GM12878 (cell line): ENCODE measurements around the gene KCND3. TPM values are rescaled to one million over a fixed set of nuclear protein-coding genes. Genes with fewer than 3 reads are reported as not detected.

Experiments
- ATAC-seq: fragments of 200-7000 bp; cut with Tn5 transposase; 3 replicates; pipeline ENCODE4 v1.9.1; 2020; ENCODE audit warnings: mild to moderate bottlenecking, moderate library complexity
- BruUV-seq: library from RNA; stranded (reverse); fragments of 400-500 nt; replicated peaks from 2 replicates; lab custom pipeline; 2021; lab: Mats Ljungman, UMichigan
- CTCF ChIA-PET: fragments of 300-600 bp; sonication (Branson Sonifier 250); formaldehyde crosslinking; extraction: SDS; loops from one replicate; lab custom pipeline; 2021; ENCODE audit warnings: inconsistent platforms; lab: Yijun Ruan, JAX
- POLR2A ChIA-PET: fragments of 350-600 bp; formaldehyde crosslinking; extraction: SDS; loops from one replicate; lab custom pipeline; 2021; ENCODE audit warnings: inconsistent platforms; lab: Charles Lee
- RAD21 ChIA-PET: fragments of 300-600 bp; sonication (Branson Sonifier 250); formaldehyde crosslinking; loops from one replicate; lab custom pipeline; 2023; ENCODE audit warnings: antibody characterized with exemption; ENCODE audit not compliant: unreplicated experiment; lab: Charles Lee
- SMC1A ChIA-PET: fragments of 300-600 bp; sonication (Branson Sonifier 250); formaldehyde crosslinking; loops from one replicate; lab custom pipeline; 2023; ENCODE audit not compliant: unreplicated experiment, uncharacterized antibody; lab: Charles Lee
- DNase-seq: peaks from one replicate; pipeline ENCODE4 v3.0.0-alpha.2; 2011; ENCODE audit warnings: low read depth, low spot score
- FAIRE-seq: peaks from 3 replicates; lab custom pipeline; 2011; peaks lifted over from hg19 to GRCh38; lab: Jason Lieb, UNC
- H2AFZ ChIP-seq: 2 replicates; pipeline ENCODE4 v1.6.0; 2011; ENCODE audit warnings: low read depth, low read length, control low read depth; ENCODE audit not compliant: control insufficient read depth
- H3K27ac ChIP-seq: 2 replicates; pipeline ENCODE4 v1.5.1; 2011; ENCODE audit warnings: control low read depth; ENCODE audit not compliant: control insufficient read depth, insufficient read depth
- H3K27me3 ChIP-seq, 2 experiments: replicated peaks in 1 of 2; 2 replicates each; pipeline versions ENCODE4 v1.6.0 to v1.6.1; 2011; ENCODE audit warnings: low read length in 1 of 2; ENCODE audit not compliant: control insufficient read depth in 2 of 2, insufficient read depth in 2 of 2
- H3K36me3 ChIP-seq, 2 experiments: 2 replicates each; pipeline ENCODE4 v1.5.1; 2011; ENCODE audit warnings: low read length in 1 of 2; ENCODE audit not compliant: control insufficient read depth in 2 of 2, insufficient read depth in 2 of 2
- H3K4me1 ChIP-seq: 2 replicates; pipeline ENCODE4 v1.6.1; 2011; ENCODE audit warnings: mild to moderate bottlenecking, low read length, moderate library complexity, mixed read lengths; ENCODE audit not compliant: control insufficient read depth, insufficient read depth
- H3K4me2 ChIP-seq: 2 replicates; pipeline ENCODE4 v1.6.0; 2011; ENCODE audit warnings: control low read depth; ENCODE audit not compliant: control insufficient read depth, insufficient read depth
- H3K4me3 ChIP-seq: fragments of 200-600 bp; sonication (generic); 2 replicates; pipeline ENCODE4 v1.5.1; 2016
- H3K79me2 ChIP-seq: 2 replicates; pipeline ENCODE4 v1.6.0; 2011; ENCODE audit warnings: low read length; ENCODE audit not compliant: control insufficient read depth, insufficient read depth
- H3K9ac ChIP-seq: 2 replicates; pipeline ENCODE4 v1.8.0; 2011; ENCODE audit warnings: low read length, control low read depth, mixed read lengths; ENCODE audit not compliant: control insufficient read depth, insufficient read depth
- H3K9me3 ChIP-seq: replicated peaks from 3 replicates; pipeline ENCODE4 v1.5.1; 2011; ENCODE audit warnings: mild to moderate bottlenecking, low read length; ENCODE audit not compliant: control insufficient read depth, insufficient read depth
- H4K20me1 ChIP-seq: 2 replicates; pipeline ENCODE4 v1.6.0; 2011; ENCODE audit not compliant: control insufficient read depth, insufficient read depth
- FOS ChIP-seq: IDR thresholded peaks from 3 replicates; pipeline ENCODE4 v1.6.1; 2011; ENCODE audit warnings: borderline replicate concordance; ENCODE audit not compliant: insufficient read length; ENCODE audit errors: extremely low read depth
- GABPA ChIP-seq: IDR thresholded peaks from 2 replicates; pipeline ENCODE4 v1.6.1; 2014; ENCODE audit warnings: antibody characterized with exemption, low read depth, mild to moderate bottlenecking, inconsistent platforms
- GATAD2B ChIP-seq: fragments of 450-650 bp; conservative IDR thresholded peaks from 2 replicates; pipeline ENCODE4 v1.6.1; 2017; ENCODE audit warnings: low read depth, mild to moderate bottlenecking, moderate library complexity
- NFIC ChIP-seq: IDR thresholded peaks from 2 replicates; pipeline ENCODE4 v1.6.1; 2012; ENCODE audit warnings: low read depth, mild to moderate bottlenecking, inconsistent platforms, low read length, moderate library complexity
- SMAD1 ChIP-seq: fragments of 450-650 bp; IDR thresholded peaks from 2 replicates; pipeline ENCODE4 v1.6.1; 2018; ENCODE audit warnings: mild to moderate bottlenecking, low read depth; ENCODE audit not compliant: partially characterized antibody
- SP1 ChIP-seq: IDR thresholded peaks from one replicate; pipeline ENCODE4 v1.6.1; 2011; ENCODE audit warnings: low read depth, low read length
- SREBF2 ChIP-seq: IDR thresholded peaks from 2 replicates; pipeline ENCODE4 v1.6.1; 2012; ENCODE audit warnings: mild to moderate bottlenecking, low read length
- TAF1 ChIP-seq: IDR thresholded peaks from 2 replicates; pipeline ENCODE4 v1.6.1; 2011; ENCODE audit warnings: mild to moderate bottlenecking, low read depth, low read length, borderline replicate concordance
- TCF3 ChIP-seq: IDR thresholded peaks from 2 replicates; pipeline ENCODE4 v1.6.1; 2012; ENCODE audit warnings: low read depth, mild to moderate bottlenecking, low read length, borderline replicate concordance; ENCODE audit not compliant: insufficient read depth
- WGBS: methylation state at CpG from one replicate; pipeline ENCODE4 v1.1.6; 2016; ENCODE audit warnings: low lambda C conversion rate; ENCODE audit not compliant: insufficient replicate concordance, insufficient coverage; ENCODE audit errors: missing lambda C conversion rate; 5-methylcytosine and 5-hydroxymethylcytosine counted together
- in situ Hi-C: fragments of 300-500 bp; cut with MboI; formaldehyde crosslinking; loops from 9 replicates; pipeline ENCODE4 v1.14.3; 2018; ENCODE audit warnings: mixed read lengths
- intact Hi-C: fragments of 100-400 bp; cut with micrococcal nuclease; formaldehyde crosslinking; loops from one replicate; pipeline ENCODE4 v1.14.2; 2022; ENCODE audit not compliant: unreplicated experiment
- polyA plus RNA-seq, 11 experiments: library from polyadenylated mRNA; depleted of rRNA in 4 of 11; unstranded in 6 of 11; stranded (reverse) in 5 of 11; fragments of >200 nt; fragmentation: Nextera tagmentation in 4 of 11; fragmentation: Illumina TruSeq in 1 of 11; extraction: Ambion mirVana in 4 of 11; extraction: Trizol in 1 of 11; gene quantifications; 1 replicate in 1 of 11; 2 replicates in 10 of 11; pipeline versions ENCODE4 v1.2.1 to v1.2.3, GENCODE V29; 2011 to 2016; ENCODE audit warnings: inconsistent platforms in 2 of 11, missing spikeins in 2 of 11, low read depth in 1 of 11
- total RNA-seq, 4 experiments: library from RNA; depleted of rRNA in 3 of 4; stranded (reverse); fragments of >200 nt in 3 of 4; fragmentation: Illumina TruSeq in 1 of 4; extraction: Trizol in 1 of 4; gene quantifications; 2 replicates each; pipeline versions ENCODE4 v1.2.1 to v1.2.3, GENCODE V29; 2013 to 2021
- TF ChIP-seq, protein P1 (sequence below): fragments of 450-650 bp; IDR thresholded peaks from 2 replicates; pipeline ENCODE4 v1.6.1; 2017; ENCODE audit warnings: mild to moderate bottlenecking

The KCND3 gene
- total and polyA plus RNA-seq, 10 of the 15 experiments (the other 5 are each of a cell fraction or from before 2014, with no cell fraction given), result 0.02 TPM; not detected in 9

DNA sequence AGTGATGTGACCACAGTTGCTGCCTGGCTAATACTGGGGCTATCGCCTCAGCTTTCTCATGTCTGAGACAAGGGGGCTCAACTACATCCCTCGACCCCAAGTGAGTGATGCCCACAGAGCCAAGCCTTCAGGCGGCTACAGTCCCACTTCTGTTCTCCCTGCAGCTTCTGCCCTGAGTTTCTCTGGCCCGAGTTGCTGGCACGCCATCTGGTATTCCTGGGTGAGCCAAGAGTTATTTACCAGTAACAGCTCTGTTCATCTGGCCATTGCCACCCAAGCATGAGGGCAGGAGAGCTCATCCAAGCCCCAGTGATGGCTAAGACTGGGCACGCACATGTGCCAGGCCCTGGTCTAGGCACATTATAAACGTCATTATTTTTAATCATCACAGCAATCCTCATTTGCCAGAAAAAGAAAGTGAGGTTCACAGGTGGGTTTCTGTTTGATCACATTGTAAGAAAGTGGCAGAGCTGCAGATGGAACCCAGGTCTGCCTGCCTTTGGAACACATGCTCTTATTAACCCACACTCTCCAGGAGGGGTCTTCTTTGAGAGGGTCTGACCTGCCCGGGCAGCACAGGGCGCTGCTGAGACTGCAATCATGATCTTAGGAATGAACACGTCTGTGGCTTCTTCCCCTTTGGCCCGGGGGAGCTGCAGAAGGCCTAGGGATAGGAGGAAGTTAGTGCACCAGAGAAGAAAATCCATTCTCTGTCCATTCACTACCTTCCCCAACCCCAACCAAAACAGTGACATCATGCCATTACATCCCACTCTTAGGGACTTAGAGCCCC, 27.5 kb downstream of the KCND3 start:
- Histone ChIP-seq H3K79me2 (no peaks in the 10 kb centered on the region), H3K4me3 (no peak overlapping the region), H3K27ac (no peak overlapping the region), H3K36me3 (no peaks in the 10 kb centered on the region), H4K20me1 (no peaks in the 10 kb centered on the region), H3K4me2 (no peak overlapping the region), H3K4me1 (no peaks in the 10 kb centered on the region), H3K27me3 (peaks cover 0 to 7% of the 10 kb centered on the region in 2 experiments; a peak in 3 of 4 replicates), H3K9ac (no peak overlapping the region), H3K9me3 (no peaks in the 10 kb centered on the region), H2AFZ (no peak overlapping the region)
- SMC1A ChIA-PET, result no interaction called here
- WGBS, result 16% methylated on average over 11 of the region's 11 CpGs
- RAD21 ChIA-PET, result no interaction called here
- in situ Hi-C loops, result no loop called here
- CTCF ChIA-PET, result no interaction called here
- BruUV-seq, result no TSS peak
- FAIRE-seq (no peak), DNase-seq (no peak), ATAC-seq (no peak)
- POLR2A ChIA-PET, result no interaction called here
- intact Hi-C loops, result no loop called here
- TF ChIP-seq SMAD1 (no peak), GABPA (no peak)

DNA sequence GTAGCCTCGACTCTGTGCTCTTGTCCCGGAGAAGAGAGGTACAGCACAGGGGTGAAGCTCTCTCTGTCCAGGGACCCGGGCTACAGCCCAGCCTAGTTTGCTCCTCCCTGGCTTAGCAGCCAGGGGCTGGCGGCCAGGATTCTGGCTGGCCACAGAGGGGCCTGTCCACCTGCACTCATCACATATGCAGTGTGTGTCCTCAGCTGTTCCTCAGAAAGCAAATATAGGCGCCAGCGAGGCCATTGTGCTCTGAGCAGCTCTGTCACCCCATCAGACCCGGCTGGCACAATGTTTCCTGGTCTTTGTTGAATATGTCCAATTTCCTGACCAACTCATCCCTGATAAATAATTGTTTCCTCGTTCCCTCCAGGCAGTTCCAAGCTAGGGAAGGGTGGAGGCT, 28.5 kb downstream of the KCND3 start:
- Histone ChIP-seq H3K79me2 (no peaks in the 10 kb centered on the region), H3K9ac (no peak overlapping the region), H3K9me3 (no peaks in the 10 kb centered on the region), H3K36me3 (no peaks in the 10 kb centered on the region), H2AFZ (no peak overlapping the region), H3K27ac (no peak overlapping the region), H4K20me1 (no peaks in the 10 kb centered on the region), H3K4me2 (no peak overlapping the region), H3K27me3 (peaks cover 0 to 7% of the 10 kb centered on the region in 2 experiments; a peak in 3 of 4 replicates), H3K4me3 (no peak overlapping the region), H3K4me1 (no peaks in the 10 kb centered on the region)
- 3% methylated on average over 8 of the region's 8 CpGs for WGBS
- intact Hi-C loops, result no loop called here
- ChIA-PET CTCF (no interaction called here), SMC1A (no interaction called here), RAD21 (no interaction called here), POLR2A (no interaction called here)
- in situ Hi-C loops, result no loop called here
- TF ChIP-seq SREBF2 (no peak), SP1 (no peak), NFIC (no peak), FOS (no peak), TAF1 (no peak), GATAD2B (no peak), TCF3 (no peak)
- TF ChIP-seq, protein P1, sequence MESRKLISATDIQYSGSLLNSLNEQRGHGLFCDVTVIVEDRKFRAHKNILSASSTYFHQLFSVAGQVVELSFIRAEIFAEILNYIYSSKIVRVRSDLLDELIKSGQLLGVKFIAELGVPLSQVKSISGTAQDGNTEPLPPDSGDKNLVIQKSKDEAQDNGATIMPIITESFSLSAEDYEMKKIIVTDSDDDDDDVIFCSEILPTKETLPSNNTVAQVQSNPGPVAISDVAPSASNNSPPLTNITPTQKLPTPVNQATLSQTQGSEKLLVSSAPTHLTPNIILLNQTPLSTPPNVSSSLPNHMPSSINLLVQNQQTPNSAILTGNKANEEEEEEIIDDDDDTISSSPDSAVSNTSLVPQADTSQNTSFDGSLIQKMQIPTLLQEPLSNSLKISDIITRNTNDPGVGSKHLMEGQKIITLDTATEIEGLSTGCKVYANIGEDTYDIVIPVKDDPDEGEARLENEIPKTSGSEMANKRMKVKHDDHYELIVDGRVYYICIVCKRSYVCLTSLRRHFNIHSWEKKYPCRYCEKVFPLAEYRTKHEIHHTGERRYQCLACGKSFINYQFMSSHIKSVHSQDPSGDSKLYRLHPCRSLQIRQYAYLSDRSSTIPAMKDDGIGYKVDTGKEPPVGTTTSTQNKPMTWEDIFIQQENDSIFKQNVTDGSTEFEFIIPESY, result no peak
- DNase-seq, result no peak
- no TSS peak for BruUV-seq
- no peak for FAIRE-seq
- ATAC-seq, result no peak
